Left renal pelvis (tissue), 4 donors: ENCODE measurements around the gene DEAF1. TPM values are rescaled to one million over a fixed set of nuclear protein-coding genes. Genes with fewer than 3 reads are reported as not detected.

Experiments
- DNase-seq, 4 donors: peaks; one replicate each; pipeline ENCODE4 v3.0.0-alpha.2; 2013; ENCODE audit warnings: low read depth in 4 of 4, low spot score in 3 of 4
- polyA plus RNA-seq, 4 donors: library from polyadenylated mRNA; unstranded; fragments of 120-200 nt; gene quantifications; one replicate each; pipeline ENCODE4 v1.2.1, GENCODE V29; 2013; ENCODE audit not compliant: insufficient read length in 4 of 4

Gene DEAF1
- polyA plus RNA-seq, 4 donors: 35.3 to 53.0 (median 45.3) TPM

DNA sequence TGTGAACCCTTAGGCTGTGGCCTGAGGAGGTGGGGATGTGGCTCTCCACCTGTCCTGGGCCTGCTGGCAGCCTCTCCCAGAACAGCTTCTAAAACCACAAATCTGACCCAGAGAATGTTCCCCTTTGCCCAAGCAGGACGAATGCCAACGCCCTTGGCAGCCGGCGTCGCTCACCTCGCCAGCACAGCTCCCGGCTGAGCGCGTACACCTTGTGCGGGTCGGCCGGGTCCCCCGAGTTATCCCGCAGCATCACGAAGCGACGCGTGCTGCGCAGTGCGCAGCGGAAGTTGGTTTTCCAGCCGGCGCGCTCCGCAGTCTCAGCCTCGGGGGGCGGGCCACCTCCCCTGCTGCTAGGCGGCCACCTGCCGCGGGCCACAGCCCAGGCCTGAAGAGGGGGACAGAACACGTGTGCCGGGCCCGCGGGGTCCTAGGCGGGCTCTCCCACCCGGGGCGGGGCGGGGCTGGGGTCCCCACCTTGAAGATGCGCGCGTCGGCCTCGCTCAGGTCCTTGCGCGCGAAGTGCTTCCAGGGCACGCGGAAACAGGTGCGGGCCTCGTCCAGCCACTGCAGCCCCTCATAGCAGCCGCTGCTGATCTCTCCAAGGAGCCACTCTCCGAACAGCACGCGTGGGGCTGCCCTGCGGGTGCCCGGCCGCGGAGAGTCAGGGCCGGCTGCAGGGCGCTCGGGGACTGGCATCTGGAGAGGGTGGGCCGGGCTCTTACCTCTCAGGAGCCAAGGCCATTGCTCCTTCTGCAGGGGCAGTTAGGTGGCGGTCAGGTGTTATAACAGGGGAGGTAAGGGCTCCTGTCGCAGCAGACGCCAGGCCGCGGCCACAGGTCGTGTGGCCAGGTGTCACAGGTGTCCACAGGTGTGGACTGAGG lies 80.2 kb downstream of the DEAF1 start:
- DNase-seq: no peak

DNA sequence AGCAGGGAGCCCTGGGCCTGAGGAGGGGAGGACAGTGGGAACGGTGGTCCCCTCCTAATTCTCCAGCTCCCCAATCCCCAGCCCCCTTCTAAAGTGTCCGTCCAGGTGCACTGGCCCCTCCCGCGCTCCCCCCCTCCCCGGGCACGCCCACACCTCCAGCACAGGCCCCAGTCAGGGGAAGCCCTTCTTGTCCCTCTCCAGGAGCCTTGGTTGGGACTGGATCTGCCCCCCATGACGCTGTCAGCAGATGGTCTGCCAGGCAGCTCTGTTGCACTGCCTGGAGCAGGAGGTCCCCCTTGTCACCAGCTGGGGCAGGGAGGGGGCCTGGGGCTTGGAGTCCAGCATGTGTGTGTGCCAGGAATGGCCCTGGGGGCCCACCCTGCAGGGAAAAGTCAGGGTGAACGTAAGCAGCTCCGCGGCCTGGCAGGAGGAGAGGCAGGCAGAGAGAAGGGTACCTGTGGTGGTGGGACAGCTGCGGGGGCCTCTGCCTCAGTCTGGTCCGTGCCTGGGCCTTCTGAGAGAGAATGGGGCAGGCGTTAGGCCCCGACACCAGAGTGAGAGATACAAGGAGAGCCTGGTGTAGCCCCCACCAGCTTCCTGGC lies 80.9 kb downstream of the DEAF1 start:
- DNase-seq: no peak

DNA sequence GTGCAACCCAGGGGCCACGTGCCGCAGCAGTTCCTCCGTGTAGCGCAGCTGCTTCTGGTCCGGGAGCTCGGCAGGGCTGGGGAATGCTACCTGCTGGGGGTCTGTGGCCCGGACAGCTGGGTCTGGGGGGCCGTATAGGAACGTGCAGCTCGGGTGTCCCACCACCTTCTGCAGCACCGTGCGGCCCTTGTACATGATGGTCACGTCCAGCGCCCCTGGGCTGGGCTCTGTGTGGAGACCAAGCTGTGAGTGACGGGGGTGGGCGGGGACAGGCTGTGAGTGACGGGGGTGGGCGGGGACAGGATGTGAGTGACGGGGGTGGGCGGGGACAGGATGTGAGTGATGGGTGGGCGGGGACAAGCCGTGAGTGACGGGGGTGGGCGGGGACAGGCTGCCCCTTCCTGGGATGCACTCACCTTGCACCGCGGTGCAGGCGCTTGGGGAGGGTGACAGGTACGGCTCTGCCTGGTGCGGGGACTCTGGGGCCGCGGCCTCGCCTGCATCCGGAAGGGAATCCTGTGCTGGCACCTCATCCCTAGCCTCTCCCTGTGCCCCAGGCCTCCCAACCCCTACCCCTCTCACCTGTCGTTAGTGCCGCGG lies 81.6 kb downstream of the DEAF1 start:
- DNase-seq: no peak

DNA sequence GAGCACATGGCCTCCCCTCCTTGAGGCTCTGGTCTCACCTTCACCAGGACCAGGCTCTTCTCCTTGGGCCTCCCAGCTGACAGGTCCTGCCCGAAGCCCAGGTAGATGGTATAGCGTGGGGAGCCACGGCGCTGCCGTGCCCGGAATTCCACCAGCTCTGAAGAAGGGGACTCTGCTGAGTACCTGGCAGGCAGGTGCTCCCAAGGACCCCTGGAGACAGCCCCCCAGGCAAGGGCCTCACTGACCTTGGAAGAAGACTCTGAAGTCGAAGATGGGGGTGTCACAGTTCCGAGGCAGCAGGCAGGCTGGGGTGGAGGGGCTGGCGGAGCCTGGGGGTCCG lies 82.1 kb downstream of the DEAF1 start:
- DNase-seq: no peak

DNA sequence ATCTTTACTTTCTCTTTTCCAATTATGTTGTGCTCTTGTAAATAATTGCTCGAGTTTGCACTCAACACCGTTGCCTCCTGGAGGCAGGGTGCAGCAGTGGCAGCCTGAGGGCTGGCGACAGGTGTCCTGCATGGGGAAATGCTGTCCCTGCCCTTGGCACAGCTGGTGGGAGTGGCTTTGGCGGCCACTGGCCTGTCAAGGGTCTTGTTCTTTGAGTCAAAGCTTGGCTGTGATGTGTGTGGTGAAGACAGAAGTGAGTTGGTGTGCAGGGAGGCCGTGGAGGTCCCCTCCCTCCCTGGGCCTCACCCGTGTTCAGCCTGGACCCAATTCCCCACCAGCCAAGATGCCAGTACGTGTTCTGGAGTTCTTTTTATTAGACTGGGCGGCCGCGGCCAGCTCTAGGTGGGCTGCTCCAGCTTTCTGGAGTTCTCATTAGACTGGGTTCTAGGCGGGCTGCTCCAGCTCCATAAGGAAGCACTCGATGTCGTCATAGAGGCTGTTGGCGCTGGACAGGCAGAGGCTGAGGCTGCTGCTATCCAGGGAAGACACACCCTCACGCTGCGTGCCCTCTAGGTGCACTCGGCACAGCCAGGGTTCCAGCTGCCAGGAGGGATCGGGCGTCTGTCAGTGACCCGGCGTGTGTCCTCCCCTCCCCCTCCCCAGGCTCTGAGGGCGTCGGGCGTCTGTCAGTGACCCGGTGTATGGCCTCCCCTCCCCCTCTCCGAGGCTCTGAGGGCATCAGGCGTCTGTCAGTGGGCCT lies 82.6 kb downstream of the DEAF1 start:
- DNase-seq: no peak

DNA sequence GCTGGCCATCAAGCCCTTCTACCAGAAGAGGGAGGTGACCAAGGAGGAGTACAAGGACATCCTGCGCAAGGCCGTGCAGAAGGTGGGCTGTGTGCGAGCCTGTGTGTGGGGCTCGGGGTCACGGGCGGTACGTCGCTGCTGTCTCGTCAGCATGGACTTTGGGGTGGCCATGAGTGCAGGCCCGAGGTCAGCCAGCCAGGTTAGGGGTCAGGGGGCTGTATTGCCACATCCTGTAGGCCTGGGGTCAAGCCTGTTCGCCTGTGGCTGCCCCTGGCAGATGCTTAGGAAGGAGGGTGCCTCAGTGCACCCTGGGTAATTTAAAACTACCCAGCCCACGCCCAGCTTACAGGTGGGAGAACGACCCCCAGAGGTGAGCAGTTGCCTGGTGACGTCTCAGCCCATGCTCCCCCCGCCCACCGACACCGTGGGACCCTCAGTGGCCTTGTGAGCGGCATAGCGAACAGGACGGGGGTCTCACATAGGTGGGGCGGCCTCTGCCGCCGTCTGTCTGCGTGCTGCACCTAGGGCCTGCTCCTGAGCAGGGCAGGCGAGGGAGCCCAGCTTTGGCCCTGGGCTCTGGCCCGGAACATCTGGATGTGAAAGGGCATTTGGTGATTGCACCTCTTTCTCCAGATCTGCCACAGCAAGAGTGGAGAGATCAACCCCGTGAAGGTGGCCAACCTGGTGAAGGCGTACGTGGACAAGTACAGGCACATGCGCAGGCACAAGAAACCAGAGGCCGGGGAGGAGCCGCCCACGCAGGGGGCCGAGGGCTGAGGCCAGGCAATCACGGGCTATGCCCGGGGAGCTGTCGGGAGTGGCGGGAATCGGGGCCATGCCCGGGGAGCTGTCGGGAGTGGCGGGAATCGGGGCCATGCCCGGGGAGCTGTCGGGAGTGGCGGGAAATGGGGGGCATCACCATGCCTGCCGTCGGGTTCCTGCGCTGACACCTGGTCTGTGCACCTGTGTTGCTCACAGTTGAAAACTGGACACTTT lies 83.7 kb downstream of the DEAF1 start:
- DNase-seq: no peak

DNA sequence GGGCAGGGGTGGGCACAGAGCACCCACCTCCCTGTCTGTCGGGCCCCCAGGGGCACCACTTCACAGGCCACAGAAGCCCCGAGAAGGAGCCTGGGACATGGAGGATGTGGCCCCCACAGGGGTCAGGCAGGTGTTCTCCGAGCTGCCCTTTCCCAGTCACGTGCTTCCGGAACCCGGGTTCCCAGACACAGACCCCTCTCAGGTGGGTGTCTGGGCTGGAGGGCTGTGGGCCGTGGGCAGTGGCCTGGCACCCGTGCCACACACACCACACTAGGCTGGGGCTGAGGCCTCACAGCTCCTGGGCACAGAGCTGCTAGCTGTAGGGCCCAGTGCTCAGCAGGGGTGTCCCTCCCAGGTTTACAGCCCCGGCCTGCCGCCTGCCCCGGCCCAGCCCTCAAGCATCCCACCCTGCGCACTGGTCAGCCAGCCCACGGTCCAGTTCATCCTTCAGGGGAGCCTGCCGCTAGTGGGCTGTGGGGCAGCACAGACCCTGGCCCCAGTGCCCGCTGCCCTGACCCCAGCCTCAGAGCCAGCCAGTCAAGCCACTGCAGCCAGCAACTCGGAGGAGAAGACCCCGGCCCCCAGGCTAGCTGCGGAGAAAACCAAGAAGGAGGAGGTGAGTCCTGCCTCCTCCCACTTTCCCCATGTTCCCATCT lies 84.7 kb downstream of the DEAF1 start:
- DNase-seq: no peak

DNA sequence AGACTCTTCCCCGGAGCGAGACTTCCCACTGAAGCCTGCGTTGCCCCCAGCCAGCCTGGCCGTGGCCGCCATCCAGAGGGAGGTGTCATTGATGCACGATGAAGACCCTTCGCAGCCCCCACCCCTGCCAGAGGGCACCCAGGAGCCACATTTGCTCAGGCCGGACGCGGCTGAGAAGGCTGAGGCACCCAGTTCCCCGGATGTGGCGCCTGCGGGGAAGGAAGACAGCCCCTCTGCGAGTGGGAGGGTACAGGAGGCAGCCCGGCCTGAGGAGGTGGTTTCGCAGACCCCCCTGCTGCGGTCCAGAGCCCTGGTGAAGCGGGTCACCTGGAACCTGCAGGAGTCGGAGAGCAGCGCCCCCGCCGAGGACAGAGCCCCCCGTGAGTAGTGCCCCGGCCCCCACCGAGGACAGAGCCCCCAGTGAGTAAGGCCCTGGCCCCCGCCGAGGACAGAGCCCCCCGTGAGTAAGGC lies 85.6 kb downstream of the DEAF1 start:
- DNase-seq: no peak

DNA sequence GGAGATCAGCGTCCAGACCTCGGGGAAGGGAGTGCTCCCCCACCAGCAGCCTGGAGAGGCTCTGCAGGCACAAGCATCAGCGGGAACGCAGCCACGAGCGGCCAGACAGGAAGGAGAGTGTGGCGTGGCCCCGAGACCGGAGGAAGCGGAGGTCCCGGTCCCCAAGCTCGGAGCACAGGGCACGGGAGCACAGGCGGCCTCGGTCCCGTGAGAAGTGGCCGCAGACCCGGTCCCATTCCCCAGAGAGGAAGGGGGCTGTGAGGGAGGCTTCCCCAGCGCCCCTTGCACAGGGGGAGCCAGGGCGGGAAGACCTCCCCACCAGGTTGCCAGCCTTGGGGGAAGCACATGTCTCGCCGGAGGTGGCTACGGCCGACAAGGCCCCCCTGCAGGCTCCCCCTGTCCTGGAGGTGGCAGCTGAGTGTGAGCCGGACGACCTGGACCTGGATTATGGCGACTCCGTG lies 86.2 kb downstream of the DEAF1 start:
- no peak for DNase-seq

DNA sequence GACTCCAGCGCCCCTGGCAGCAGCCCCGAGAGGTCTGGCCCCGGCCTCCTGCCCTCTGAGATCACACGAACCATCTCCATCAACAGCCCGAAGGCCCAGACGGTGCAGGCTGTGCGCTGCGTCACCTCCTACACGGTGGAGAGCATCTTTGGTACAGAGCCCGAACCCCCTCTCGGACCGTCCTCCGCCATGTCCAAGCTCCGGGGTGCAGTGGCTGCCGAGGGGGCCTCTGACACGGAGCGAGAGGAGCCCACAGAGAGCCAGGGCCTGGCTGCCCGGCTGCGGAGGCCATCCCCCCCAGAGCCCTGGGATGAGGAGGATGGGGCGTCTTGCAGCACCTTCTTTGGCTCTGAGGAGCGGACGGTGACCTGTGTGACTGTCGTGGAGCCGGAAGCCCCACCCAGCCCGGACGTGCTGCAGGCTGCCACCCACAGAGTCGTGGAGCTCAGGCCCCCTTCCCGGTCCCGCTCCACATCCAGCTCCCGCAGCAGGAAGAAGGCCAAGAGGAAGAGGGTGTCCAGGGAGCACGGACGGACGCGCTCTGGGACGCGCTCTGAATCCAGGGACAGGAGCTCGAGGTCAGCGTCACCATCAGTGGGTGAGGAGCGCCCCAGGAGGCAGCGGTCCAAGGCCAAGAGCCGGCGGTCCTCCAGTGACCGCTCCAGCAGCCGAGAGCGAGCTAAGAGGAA lies 86.9 kb downstream of the DEAF1 start:
- DNase-seq: no peak

DNA sequence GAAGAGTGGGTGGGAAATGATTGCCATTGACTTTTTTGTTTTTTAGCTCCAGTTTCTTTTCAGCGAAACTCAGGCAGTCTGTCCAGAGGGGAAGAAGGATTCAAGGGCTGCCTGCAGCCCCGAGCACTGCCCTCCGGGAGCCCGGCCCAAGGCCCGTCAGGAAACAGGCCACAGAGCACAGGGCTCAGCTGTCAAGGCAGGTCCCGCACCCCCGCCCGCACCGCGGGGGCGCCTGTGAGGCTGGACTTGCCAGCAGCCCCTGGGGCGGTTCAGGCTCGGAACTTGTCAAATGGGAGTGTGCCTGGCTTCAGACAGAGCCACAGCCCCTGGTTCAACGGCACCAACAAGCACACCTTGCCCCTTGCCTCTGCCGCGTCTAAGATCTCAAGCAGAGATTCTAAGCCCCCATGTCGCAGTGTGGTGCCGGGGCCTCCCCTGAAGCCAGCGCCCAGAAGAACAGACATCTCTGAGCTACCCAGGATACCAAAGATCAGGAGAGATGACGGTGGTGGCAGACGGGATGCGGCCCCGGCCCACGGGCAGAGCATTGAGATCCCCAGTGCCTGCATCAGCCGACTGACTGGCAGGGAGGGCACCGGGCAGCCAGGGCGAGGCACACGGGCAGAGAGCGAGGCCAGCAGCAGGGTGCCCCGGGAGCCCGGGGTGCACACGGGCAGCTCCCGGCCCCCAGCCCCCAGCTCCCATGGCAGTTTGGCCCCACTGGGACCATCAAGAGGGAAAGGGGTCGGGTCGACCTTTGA lies 87.8 kb downstream of the DEAF1 start:
- DNase-seq: no peak

DNA sequence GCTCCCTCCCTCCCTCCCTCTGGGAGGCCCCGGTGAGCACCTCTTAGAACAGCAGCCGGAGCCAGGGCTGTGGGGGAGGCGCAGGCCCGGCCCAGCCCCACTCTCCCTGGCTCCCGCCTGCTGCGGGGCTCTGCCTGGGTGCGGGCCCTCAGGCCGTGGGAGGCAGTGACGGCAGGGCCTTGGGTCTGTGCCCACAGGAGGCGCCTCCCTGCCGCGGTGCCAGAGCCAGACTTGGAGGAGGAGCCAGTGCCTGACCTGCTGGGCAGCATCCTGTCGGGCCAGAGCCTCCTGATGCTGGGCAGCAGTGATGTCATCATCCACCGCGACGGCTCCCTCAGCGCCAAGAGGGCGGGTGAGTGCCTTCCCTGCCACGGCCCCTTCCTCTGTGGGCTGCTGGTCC lies 88.8 kb downstream of the DEAF1 start:
- no peak for DNase-seq

DNA sequence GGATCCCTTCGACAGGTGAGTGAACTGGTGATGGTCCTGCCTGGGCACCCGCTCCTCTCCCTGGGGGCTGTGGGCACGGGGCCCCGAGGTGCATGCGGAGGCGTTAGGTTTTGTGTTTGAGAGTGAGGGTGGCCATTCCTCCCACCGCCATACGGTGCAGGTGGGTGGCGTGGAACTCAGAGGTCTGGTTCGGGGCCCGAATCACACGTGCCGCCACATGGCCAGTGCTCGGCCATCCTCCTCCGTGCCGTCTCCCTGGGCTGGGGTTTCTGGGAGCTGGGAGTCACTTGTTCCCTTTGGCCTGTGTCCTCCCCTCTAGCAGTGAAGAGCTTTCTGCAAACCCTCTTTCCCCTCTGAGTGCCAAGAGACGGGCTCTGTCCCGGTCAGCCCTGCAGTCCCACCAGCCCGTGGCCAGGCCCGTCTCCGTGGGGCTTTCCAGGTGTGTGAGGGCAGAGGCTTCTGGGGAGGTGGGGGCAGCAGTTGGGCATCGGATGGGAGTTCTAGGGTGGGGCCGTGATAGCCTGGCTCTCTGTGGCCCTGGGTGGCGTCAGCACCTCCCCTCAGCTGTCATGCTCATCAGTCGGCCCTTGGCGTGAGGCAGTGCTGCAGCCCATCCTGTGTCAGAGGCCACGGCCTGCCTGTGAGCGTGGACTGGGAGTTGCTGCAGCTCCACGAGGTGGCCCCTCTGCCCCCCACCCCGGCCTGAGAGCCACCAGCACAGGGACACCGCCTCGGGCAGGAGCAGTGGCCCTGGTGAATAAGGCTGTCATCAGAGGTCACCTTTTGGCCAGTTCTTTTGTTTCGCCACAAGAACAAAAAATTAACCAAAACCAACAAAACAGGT lies 89.5 kb downstream of the DEAF1 start:
- no peak for DNase-seq

DNA sequence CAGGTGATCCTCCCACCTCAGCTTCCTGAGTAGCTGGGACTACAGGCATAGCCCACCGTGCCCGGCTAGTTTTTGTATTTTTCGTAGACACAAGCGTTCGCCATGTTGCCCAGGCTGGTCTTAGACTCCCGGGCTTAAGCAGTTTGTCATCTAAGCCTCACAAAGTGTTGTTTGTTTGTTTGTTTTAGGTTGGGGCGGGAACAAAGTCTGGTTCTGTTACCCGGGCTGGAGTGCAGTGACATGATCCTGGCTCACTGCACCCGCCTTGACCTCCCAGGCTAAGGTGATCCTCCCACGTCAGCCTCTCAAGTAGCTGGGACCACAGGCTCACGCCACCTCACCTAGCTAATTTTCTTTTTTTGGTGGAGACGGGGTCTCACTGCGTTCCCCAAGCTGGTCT lies 91.9 kb downstream of the DEAF1 start:
- DNase-seq: no peak

DNA sequence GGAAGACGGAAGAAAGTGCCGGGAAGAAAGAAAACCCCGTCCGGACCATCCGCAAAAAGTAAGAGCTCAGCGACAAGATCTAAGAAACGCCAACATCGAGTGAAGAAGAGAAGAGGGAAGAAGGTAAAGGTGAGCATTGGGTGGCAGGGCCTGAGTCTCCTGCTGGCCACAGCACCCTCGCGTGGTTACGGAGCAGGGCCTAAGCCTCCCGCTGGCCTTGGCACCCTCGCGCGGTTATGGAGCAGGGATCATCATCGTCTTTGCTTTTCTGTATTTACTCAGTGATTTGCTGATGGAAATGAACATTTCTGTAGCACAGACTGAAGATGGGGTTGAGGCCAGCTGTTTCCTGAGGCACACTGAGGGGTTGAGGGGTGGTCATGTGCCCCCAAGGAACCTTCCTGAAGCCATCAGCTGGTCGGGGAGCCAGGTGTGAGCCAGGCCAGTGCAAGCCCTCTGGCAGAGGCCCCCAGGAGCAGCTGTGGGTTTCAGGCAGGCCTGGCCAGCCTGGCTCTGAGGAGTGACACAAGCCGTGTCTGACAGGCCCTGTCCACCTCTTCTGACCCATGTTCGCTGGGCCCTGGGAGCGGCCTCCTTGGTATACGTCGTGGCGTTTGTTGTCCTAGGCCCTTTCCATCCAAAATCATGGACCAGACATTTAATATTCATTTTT lies 93.3 kb downstream of the DEAF1 start:
- DNase-seq: no peak

DNA sequence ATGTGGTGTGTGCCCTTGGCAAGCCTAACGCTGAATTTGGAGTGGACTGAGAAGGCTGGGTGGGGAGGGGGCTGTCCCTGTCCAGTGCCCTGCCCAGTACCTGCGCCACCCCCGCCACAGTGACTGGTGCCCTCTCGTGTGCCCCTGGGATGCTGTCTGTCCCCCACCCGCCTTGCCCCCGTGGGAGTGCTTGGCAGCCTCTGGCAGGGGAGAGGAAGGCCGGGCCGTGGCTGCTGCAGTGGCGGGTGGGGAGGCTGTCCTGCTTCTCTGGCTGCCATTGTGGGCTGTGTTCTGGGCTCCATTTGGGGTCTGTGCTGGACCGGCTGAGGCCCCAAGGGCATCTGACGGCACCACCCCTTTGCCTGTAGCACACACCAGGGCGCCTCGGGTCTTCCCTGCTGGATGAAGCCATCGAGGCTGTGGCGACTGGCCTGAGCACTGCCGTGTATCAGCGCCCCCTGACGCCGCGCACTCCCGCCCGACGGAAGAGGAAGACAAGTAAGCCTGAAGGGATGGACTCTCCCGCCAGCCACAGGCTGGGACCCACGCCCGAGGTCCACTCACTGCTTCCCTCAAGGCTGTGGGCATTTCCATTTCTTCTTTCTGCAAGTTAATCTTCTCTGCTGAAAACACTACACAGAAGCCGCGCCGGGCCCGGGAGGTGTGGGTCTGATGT lies 96.9 kb downstream of the DEAF1 start:
- no peak for DNase-seq
